ENCODE results near the gene SIM1.

Gene SIM1

DNA sequence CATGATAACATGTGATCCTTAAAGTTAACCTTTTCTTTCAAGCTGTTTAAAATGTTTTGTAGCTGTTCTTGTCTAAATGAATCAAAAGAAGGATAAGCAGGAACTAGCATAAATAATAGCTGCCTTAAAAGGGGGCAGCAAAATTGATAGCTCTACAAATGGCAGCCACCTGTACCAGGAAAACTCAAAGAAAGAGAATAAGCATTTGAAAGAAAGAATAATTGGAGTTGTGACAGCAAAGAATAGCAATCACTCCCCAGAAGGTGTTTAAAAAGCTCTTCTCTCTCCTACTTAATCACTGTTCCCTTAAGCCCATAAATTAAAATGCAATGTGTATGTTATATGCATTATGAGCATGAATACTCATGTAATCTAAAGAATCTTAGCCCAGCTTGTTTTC, 114.6 kb downstream of the SIM1 start:
- TF ChIP-seq, protein P1, sequence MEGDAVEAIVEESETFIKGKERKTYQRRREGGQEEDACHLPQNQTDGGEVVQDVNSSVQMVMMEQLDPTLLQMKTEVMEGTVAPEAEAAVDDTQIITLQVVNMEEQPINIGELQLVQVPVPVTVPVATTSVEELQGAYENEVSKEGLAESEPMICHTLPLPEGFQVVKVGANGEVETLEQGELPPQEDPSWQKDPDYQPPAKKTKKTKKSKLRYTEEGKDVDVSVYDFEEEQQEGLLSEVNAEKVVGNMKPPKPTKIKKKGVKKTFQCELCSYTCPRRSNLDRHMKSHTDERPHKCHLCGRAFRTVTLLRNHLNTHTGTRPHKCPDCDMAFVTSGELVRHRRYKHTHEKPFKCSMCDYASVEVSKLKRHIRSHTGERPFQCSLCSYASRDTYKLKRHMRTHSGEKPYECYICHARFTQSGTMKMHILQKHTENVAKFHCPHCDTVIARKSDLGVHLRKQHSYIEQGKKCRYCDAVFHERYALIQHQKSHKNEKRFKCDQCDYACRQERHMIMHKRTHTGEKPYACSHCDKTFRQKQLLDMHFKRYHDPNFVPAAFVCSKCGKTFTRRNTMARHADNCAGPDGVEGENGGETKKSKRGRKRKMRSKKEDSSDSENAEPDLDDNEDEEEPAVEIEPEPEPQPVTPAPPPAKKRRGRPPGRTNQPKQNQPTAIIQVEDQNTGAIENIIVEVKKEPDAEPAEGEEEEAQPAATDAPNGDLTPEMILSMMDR (IDR thresholded peaks at IDR 0.05; ENCODE audit: low read depth, low read length) = no peak
- TF ChIP-seq, protein P2, sequence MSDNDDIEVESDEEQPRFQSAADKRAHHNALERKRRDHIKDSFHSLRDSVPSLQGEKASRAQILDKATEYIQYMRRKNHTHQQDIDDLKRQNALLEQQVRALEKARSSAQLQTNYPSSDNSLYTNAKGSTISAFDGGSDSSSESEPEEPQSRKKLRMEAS (IDR thresholded peaks at IDR 0.05; ENCODE audit: low read depth, low read length) = no peak
- TF ChIP-seq MYC (IDR thresholded peaks at IDR 0.05; ENCODE audit: low read depth, low read length) (no peak), POLR2A (IDR thresholded peaks at IDR 0.05; ENCODE audit: extremely low read depth, insufficient read length) (no peak)
- no peak for DNase-seq (ENCODE audit: low read depth)
- no peak overlapping the region for H3K4me3 ChIP-seq (ENCODE audit: low read depth, low read length)

DNA sequence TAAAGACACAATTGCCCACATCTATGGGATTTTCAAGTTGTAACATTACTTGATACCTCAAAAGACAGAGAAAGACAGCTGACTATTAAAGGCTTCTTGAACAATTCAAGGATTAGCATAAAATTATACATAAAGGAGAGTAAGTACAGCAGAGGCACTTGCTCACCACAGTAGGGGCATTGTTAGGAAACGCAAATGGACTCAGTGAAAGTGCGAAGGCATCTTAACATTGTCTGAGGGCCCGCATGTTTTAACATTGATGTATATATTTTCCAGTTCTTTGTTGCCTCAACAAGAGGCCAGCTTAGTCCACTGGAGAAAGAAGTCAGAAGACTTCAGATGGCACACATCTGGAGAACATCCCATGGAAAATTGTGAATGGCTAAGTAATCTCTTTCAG, 115.4 kb downstream of the SIM1 start:
- TF ChIP-seq, protein P2 (IDR thresholded peaks at IDR 0.05; ENCODE audit: low read depth, low read length) = no peak
- TF ChIP-seq POLR2A (IDR thresholded peaks at IDR 0.05; ENCODE audit: extremely low read depth, insufficient read length) (no peak), MYC (IDR thresholded peaks at IDR 0.05; ENCODE audit: low read depth, low read length) (no peak)
- TF ChIP-seq, protein P1 (IDR thresholded peaks at IDR 0.05; ENCODE audit: low read depth, low read length) = no peak
- no peak overlapping the region for H3K4me3 ChIP-seq (ENCODE audit: low read depth, low read length)
- DNase-seq (ENCODE audit: low read depth) = no peak

DNA sequence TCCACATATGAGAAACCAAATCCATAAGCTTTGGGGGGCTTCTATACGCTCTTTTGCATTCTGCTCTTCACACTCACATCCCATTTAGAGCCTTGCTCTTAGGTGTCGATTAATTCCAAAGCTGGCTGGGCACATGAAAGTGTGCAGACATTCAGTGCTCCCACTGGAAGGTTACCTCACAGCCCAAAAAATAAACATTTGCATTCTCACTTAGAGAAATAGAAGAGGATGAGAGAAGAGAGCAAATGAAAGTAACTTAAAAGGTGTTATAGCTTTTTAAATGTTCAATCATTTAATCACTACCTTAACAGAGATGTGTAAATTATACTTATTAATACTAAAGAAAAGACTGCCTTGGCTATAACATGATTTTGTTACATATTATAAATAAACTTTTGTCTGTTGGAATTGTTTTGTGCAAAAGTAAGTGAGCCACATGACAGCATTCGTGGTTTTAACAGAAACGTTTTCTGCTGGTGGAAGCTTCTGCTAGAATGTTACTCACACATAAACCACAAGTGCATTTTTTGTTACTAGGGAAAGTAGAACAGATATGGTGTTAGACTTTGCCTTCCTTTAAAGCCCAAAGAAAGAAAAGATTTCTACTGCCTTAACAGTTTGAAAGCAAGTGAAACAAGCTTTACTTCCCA, 116.7 kb downstream of the SIM1 start:
- peak; percentile 74 for DNase-seq (ENCODE audit: low read depth)
- H3K4me3 ChIP-seq (ENCODE audit: low read depth, low read length) = peak overlapping the region; percentile 21
- TF ChIP-seq MYC (IDR thresholded peaks at IDR 0.05; ENCODE audit: low read depth, low read length) = no peak
- TF ChIP-seq, protein P1 (IDR thresholded peaks at IDR 0.05; ENCODE audit: low read depth, low read length) = no peak
- no peak for TF ChIP-seq POLR2A (IDR thresholded peaks at IDR 0.05; ENCODE audit: extremely low read depth, insufficient read length)
- TF ChIP-seq, protein P2 (IDR thresholded peaks at IDR 0.05; ENCODE audit: low read depth, low read length) = no peak

DNA sequence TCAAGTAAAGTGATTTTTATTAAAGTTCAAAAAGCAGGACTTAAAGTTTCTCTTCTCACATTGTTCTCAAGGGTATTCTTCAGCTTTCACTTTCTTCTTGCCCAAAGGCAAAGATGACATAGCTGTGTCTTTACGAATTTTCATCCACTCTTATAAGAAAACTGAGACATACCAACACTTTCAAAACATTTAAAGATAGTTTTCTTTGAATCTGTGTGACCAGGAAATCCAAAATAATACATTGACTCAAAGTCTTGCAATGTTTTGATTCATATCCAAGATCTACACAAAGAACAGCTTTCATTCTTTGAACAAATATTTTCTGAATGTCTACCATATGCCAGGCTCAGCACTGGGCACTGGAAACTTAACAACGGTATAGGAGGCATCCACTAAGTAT, 117.9 kb downstream of the SIM1 start:
- no peak overlapping the region for H3K4me3 ChIP-seq (ENCODE audit: low read depth, low read length)
- no peak for DNase-seq (ENCODE audit: low read depth)
- no peak for TF ChIP-seq MYC (IDR thresholded peaks at IDR 0.05; ENCODE audit: low read depth, low read length)
- no peak for TF ChIP-seq POLR2A (IDR thresholded peaks at IDR 0.05; ENCODE audit: extremely low read depth, insufficient read length)
- TF ChIP-seq, protein P1 (IDR thresholded peaks at IDR 0.05; ENCODE audit: low read depth, low read length) = no peak
- TF ChIP-seq, protein P2 (IDR thresholded peaks at IDR 0.05; ENCODE audit: low read depth, low read length) = no peak

DNA sequence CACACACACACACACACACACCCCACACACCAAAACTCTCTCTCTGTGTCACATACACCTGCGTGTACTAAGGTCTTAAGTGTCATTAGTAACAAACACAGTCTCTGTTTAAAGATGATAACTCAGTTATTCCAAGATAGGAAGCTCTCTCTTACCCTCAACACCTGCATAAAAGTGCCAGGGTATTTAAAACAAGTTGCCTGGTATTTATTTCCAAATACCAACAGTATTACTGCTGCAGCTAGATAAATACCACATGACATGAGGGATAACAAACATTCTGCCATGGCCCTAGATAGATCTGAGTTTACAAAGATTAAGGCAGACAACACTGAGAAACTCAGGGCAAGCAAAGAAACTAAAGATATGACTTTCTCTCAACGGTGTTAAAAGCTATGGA, 118.5 kb downstream of the SIM1 start:
- DNase-seq (ENCODE audit: low read depth) = no peak
- TF ChIP-seq MYC (IDR thresholded peaks at IDR 0.05; ENCODE audit: low read depth, low read length) = no peak
- TF ChIP-seq, protein P2 (IDR thresholded peaks at IDR 0.05; ENCODE audit: low read depth, low read length) = no peak
- no peak for TF ChIP-seq POLR2A (IDR thresholded peaks at IDR 0.05; ENCODE audit: extremely low read depth, insufficient read length)
- TF ChIP-seq, protein P1 (IDR thresholded peaks at IDR 0.05; ENCODE audit: low read depth, low read length) = no peak
- H3K4me3 ChIP-seq (ENCODE audit: low read depth, low read length) = no peak overlapping the region
